OCI-LY1 (cell line): ENCODE results near the gene EYS.

Experiments
- H2AFZ ChIP-seq: fragments of 200-600 bp; sonication (generic), shearing (Covaris generic); 2 replicates; pipeline ENCODE4 v1.6.0; 2014; ENCODE audit warnings: antibody characterized with exemption, mild to moderate bottlenecking, low read length
- H3F3A ChIP-seq: fragments of 200-600 bp; sonication (generic), shearing (Covaris generic); 2 replicates; pipeline ENCODE4 v1.6.0; 2014; ENCODE audit warnings: mild to moderate bottlenecking, antibody characterized with exemption, low read length, moderate library complexity; ENCODE audit not compliant: insufficient read depth
- H3K27ac ChIP-seq: fragments of 200-600 bp; sonication (generic); 2 replicates; pipeline ENCODE4 v1.5.1; 2014; ENCODE audit warnings: low read length, mixed run types, mild to moderate bottlenecking, low read depth; ENCODE audit not compliant: poor library complexity, severe bottlenecking
- H3K27me3 ChIP-seq: fragments of 200-600 bp; sonication (generic); 2 replicates; pipeline ENCODE4 v1.6.0; 2014; ENCODE audit warnings: antibody characterized with exemption, mild to moderate bottlenecking, low read length, moderate library complexity; ENCODE audit not compliant: insufficient read depth
- H3K36me3 ChIP-seq: fragments of 200-600 bp; sonication (generic); 2 replicates; pipeline ENCODE4 v1.6.1; 2014; ENCODE audit warnings: mild to moderate bottlenecking, antibody characterized with exemption, low read length, moderate library complexity, mixed read lengths; ENCODE audit not compliant: insufficient read depth
- H3K4me1 ChIP-seq: fragments of 200-600 bp; sonication (generic); 2 replicates; pipeline ENCODE4 v1.5.1; 2014; ENCODE audit warnings: mild to moderate bottlenecking, low read length, moderate library complexity; ENCODE audit not compliant: insufficient read depth, severe bottlenecking
- H3K4me2 ChIP-seq: fragments of 200-600 bp; sonication (generic), shearing (Covaris generic); 2 replicates; pipeline ENCODE4 v1.6.1; 2014; ENCODE audit warnings: low read length
- H3K4me3 ChIP-seq: fragments of 200-600 bp; sonication (generic); 2 replicates; pipeline ENCODE4 v1.5.1; 2014; ENCODE audit warnings: low read length, low read depth, mild to moderate bottlenecking, mixed read lengths; ENCODE audit not compliant: poor library complexity, severe bottlenecking
- H3K79me2 ChIP-seq: fragments of 200-600 bp; shearing (Covaris generic); 2 replicates; pipeline ENCODE4 v1.6.1; 2016; ENCODE audit warnings: mixed run types, low read length, mixed read lengths; ENCODE audit not compliant: insufficient read depth
- H3K9ac ChIP-seq: fragments of 200-600 bp; sonication (generic), shearing (Covaris generic); 2 replicates; pipeline ENCODE4 v1.6.1; 2014; ENCODE audit warnings: mild to moderate bottlenecking, low read length, mixed read lengths
- H3K9me2 ChIP-seq: fragments of 200-600 bp; sonication (generic), shearing (Covaris generic); 2 replicates; pipeline ENCODE4 v1.6.1; 2014; ENCODE audit warnings: low read depth, mild to moderate bottlenecking, low read length, mixed read lengths
- H3K9me3 ChIP-seq: fragments of 200-600 bp; shearing (Covaris generic); 2 replicates; pipeline ENCODE4 v1.6.1; 2014; ENCODE audit warnings: low read length, mixed read lengths
- H4K20me1 ChIP-seq: fragments of 200-600 bp; sonication (generic), shearing (Covaris generic); 2 replicates; pipeline ENCODE4 v1.6.0; 2016; ENCODE audit warnings: mild to moderate bottlenecking, low read length; ENCODE audit not compliant: insufficient read depth
- CTCF ChIP-seq: fragments of 200-600 bp; sonication (generic), shearing (Covaris generic); IDR thresholded peaks from 2 replicates; pipeline ENCODE4 v1.5.1; 2017; ENCODE audit warnings: mild to moderate bottlenecking, antibody characterized with exemption, low read length, moderate library complexity, mixed read lengths
- EZH2 ChIP-seq: fragments of 200-600 bp; sonication (generic), shearing (Covaris generic); IDR thresholded peaks from 2 replicates; pipeline ENCODE4 v1.8.0; 2017; ENCODE audit warnings: borderline replicate concordance, mixed run types, mild to moderate bottlenecking, antibody characterized with exemption, low read length, moderate library complexity, mixed read lengths

The EYS gene

DNA sequence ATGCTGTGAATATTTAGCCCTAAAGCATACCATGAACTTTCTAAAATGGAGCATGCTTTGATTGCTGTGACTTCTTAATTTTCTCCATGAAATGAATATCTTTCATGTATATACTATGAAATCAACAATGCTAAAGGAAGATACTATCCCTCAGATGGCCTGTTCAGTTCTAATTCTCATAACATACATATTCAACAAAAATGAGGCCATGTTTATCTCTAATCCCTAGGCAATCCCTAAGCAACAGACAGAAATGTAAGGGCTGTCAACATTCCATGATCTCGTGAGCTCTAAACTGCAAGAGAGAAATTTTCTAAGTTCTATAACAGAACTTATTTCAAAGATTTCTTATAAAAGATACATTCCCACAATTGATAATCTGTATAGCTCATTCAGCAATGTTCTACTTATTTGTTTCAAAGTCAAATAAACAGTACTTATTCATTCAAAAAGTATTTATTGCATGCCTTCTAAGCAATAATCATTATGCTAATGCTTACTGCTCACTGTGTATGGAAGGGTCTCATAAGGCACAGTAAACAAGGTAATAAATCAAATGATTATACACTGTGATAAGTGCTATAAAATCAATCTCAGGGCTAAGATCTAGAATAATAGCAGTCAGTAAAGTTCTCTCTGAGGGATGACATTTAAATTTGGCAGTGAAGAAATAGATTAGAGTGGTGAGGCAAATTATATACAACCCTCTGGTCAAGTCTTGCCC is 1578.6 kb downstream of the EYS start:
- H3K9me3 ChIP-seq, result no peaks in the 10 kb centered on the region
- H4K20me1 ChIP-seq, result no peaks in the 10 kb centered on the region
- H3K27ac ChIP-seq, result no peak overlapping the region
- no peak for TF ChIP-seq CTCF
- no peak for TF ChIP-seq EZH2
- no peak overlapping the region for H3K9ac ChIP-seq
- no peaks in the 10 kb centered on the region for H3K27me3 ChIP-seq
- no peaks in the 10 kb centered on the region for H3K9me2 ChIP-seq
- no peaks in the 10 kb centered on the region for H3K36me3 ChIP-seq
- no peak overlapping the region for H3K4me3 ChIP-seq
- no peak overlapping the region for H3K4me2 ChIP-seq
- H3K79me2 ChIP-seq, result no peaks in the 10 kb centered on the region
- no peak overlapping the region for H2AFZ ChIP-seq
- no peaks in the 10 kb centered on the region for H3F3A ChIP-seq
- no peaks in the 10 kb centered on the region for H3K4me1 ChIP-seq

- TF ChIP-seq EZH2 (no peak), CTCF (no peak)
- Histone ChIP-seq H3K4me2 (no peak overlapping the region), H3K9me3 (no peaks in the 10 kb centered on the region), H3K9ac (no peak overlapping the region), H3K27ac (no peak overlapping the region), H3K79me2 (no peaks in the 10 kb centered on the region), H3K4me1 (no peaks in the 10 kb centered on the region), H4K20me1 (no peaks in the 10 kb centered on the region), H3K4me3 (no peak overlapping the region), H3K9me2 (no peaks in the 10 kb centered on the region), H3K36me3 (no peaks in the 10 kb centered on the region), H3K27me3 (no peaks in the 10 kb centered on the region), H3F3A (no peaks in the 10 kb centered on the region), H2AFZ (no peak overlapping the region)
These were observed 1583.0 kb downstream of the EYS start for GRCh38 chr6:64123761-64124633.

DNA sequence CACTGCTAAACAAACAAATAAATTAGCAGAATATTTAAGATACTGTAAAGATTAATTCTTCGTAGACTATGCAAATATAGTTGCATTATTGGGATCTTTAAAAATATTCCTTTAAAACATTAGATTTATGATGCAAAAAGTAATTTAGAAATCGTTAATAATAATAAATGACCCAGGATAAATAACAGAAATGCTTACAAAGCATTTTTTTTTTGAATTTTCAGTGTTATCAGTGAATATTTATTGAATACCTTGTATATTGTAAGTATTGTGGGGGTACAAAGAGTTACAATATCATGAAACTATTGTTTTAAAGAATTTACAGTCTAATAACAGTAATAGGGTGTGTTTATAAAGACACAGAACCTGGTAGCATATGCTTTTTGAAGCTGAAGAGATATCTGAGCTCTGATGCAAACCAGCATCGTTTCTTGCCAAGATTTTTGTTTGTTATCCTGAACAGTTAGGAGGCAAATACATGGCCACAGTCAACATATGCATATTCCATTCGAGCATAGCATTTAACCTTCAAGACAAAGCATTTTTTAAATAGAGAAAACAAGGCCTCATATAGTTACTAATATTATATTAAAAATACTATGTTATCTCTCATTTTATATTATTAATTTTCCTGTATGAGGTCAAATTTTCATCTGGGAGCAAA is 1584.2 kb downstream of the EYS start:
- Histone ChIP-seq H3K27ac (no peak overlapping the region), H2AFZ (no peak overlapping the region), H3K4me1 (no peaks in the 10 kb centered on the region), H3K9me3 (no peaks in the 10 kb centered on the region), H4K20me1 (no peaks in the 10 kb centered on the region), H3K79me2 (no peaks in the 10 kb centered on the region), H3K9ac (no peak overlapping the region), H3K9me2 (no peaks in the 10 kb centered on the region), H3K27me3 (no peaks in the 10 kb centered on the region), H3K4me2 (no peak overlapping the region), H3F3A (no peaks in the 10 kb centered on the region), H3K4me3 (no peak overlapping the region), H3K36me3 (no peaks in the 10 kb centered on the region)
- no peak for TF ChIP-seq EZH2
- no peak for TF ChIP-seq CTCF
